Peyer's patch (tissue), 4 donors: ENCODE measurements around the gene SLC35D2. TPM values are rescaled to one million over a fixed set of nuclear protein-coding genes. Genes with fewer than 3 reads are reported as not detected.

Source experiments
- DNase-seq, 3 donors: peaks; one replicate each; pipeline ENCODE4 v3.0.0-alpha.2; 2017 to 2019
- H3K27ac ChIP-seq, 4 donors: fragments of 200-600 bp; sonication (generic); one replicate each; pipeline ENCODE4 v1.5.1; 2016 to 2019
- H3K27me3 ChIP-seq, 2 donors: fragments of 200-600 bp; sonication (generic); one replicate each; pipeline ENCODE4 v1.5.1; 2019
- H3K36me3 ChIP-seq, 3 donors: fragments of 200-600 bp; sonication (generic); one replicate each; pipeline ENCODE4 v1.5.1; 2016 to 2019
- H3K4me1 ChIP-seq, 4 donors: fragments of 200-600 bp; sonication (generic); one replicate each; pipeline ENCODE4 v1.5.1; 2016 to 2019
- H3K4me3 ChIP-seq, 4 donors: fragments of 200-600 bp; sonication (generic); 1 replicate in 3 of 4; 2 replicates in 1 of 4; pipeline ENCODE4 v1.5.1; 2016 to 2019; ENCODE audit warnings: mild to moderate bottlenecking in 1 of 4
- H3K9me3 ChIP-seq, 4 donors: fragments of 200-600 bp; sonication (generic); one replicate each; pipeline ENCODE4 v1.5.1; 2016 to 2019; ENCODE audit warnings: mild to moderate bottlenecking in 1 of 4
- POLR2A ChIP-seq, 2 donors: fragments of 450-650 bp; IDR thresholded peaks; one replicate each; pipeline ENCODE4 v1.5.1; 2017; ENCODE audit warnings: antibody characterized with exemption in 2 of 2, mild to moderate bottlenecking in 2 of 2, moderate library complexity in 2 of 2
- total RNA-seq, 4 donors: library from RNA; depleted of rRNA; stranded (reverse); fragments of >200 nt; gene quantifications; one replicate each; pipeline ENCODE4 v1.1.0, GENCODE V29; 2016
- TF ChIP-seq, protein P1 (sequence below), 6 experiments: fragments of 450-650 bp in 4 of 6; fragments of 200-600 bp in 2 of 6; sonication (generic) in 1 of 6; IDR thresholded peaks; one replicate each; pipeline ENCODE4 v1.5.1; 2017 to 2019; ENCODE audit warnings: antibody characterized with exemption in 6 of 6, mild to moderate bottlenecking in 3 of 6, moderate library complexity in 1 of 6

SLC35D2 gene
- total RNA-seq: 100 to 1,000 TPM in 1 of 4 donors, 10 to 100 TPM in 3; 38.8 to 140 (median 84.9) TPM

DNA sequence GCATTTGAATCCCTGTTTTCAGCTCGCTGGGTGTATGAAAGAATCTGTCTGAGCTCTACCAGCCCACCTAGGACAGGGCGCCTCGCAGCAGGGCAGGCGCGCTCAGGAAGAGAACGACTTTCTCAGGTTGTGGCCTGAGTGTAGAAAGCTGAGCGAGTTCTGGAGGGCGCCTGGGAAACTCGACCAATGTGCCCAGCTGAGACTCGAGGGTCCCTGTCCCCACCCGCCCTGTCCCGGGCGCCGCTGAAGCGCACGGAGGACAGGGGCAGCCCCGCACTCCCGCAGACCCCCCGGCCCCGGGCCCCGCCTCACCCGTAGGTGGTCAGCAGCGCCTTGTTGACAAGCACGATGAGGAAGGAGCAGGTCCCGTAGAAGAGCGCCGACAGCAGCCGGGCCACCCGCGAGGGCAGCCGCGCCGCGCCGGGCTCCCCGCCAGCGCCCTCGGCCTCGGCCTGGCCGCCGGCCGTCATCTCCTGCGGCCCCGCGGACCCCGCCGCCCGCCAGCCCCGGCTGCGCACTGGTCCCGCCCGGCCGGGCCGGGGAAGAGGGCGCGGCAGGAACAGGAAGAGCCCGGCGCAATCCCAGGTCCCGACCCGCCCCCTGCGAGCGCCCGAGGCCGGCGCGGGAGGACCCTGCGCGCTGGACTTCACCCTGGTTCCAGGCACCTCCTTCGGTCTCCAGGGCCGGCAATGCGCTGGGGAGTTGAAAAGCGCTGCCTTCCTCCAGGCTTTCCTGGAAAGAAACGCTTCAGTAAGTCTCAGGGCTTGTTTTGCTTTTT is at the start of gene SLC35D2:
Gene SLC35D2 (minus strand): TSS at position 547 of the 778 bp plus-strand sequence. CDS start 77 bp downstream, at position 470.
- Histone ChIP-seq H3K9me3 (no peaks in the 10 kb centered on the region), H3K4me3 (peak within 1 kb of the TSS; percentile 64 to 97 (median 84)), H3K4me1 (peaks cover 0 to 34% (median 0%) of the 10 kb centered on the region in 4 donors), H3K36me3 (no peaks in the 10 kb centered on the region), H3K27me3 (no peaks in the 10 kb centered on the region), H3K27ac (peak within 1 kb of the TSS; percentile 75 to 97 (median 92))
- TF ChIP-seq, protein P1, sequence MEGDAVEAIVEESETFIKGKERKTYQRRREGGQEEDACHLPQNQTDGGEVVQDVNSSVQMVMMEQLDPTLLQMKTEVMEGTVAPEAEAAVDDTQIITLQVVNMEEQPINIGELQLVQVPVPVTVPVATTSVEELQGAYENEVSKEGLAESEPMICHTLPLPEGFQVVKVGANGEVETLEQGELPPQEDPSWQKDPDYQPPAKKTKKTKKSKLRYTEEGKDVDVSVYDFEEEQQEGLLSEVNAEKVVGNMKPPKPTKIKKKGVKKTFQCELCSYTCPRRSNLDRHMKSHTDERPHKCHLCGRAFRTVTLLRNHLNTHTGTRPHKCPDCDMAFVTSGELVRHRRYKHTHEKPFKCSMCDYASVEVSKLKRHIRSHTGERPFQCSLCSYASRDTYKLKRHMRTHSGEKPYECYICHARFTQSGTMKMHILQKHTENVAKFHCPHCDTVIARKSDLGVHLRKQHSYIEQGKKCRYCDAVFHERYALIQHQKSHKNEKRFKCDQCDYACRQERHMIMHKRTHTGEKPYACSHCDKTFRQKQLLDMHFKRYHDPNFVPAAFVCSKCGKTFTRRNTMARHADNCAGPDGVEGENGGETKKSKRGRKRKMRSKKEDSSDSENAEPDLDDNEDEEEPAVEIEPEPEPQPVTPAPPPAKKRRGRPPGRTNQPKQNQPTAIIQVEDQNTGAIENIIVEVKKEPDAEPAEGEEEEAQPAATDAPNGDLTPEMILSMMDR (IDR thresholded peaks at IDR 0.05): no peak
- TF ChIP-seq POLR2A (IDR thresholded peaks at IDR 0.05): peak; percentile 59 to 93
- DNase-seq: peak in 2 of 3 donors; percentile 87 to 91

DNA sequence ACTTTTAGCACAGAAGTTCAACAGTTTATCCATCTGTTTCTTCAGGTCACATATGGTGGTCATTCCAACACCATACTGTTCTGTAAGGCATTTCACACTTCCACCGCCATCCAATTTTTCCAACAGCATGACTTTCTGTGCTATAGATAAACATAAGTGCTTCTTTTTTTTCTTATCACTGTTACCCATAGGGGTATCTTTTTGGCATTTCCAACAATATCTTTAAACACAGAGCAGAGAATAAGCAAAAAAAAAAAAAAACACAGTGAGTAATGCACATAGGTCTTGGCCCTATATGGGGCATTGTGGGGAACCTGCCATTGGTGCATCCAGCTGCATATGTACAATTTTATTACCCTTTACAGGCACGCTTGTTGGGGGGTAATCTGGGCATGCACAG is 46.9 kb upstream of the SLC35D2 start:
- Histone ChIP-seq H3K27me3 (no peaks in the 10 kb centered on the region), H3K9me3 (no peaks in the 10 kb centered on the region), H3K27ac (no peak overlapping the region), H3K4me1 (no peaks in the 10 kb centered on the region), H3K36me3 (no peaks in the 10 kb centered on the region), H3K4me3 (no peak overlapping the region)
- no peak for TF ChIP-seq POLR2A (IDR thresholded peaks at IDR 0.05)
- TF ChIP-seq, protein P1 (IDR thresholded peaks at IDR 0.05): no peak
- DNase-seq: no peak

DNA sequence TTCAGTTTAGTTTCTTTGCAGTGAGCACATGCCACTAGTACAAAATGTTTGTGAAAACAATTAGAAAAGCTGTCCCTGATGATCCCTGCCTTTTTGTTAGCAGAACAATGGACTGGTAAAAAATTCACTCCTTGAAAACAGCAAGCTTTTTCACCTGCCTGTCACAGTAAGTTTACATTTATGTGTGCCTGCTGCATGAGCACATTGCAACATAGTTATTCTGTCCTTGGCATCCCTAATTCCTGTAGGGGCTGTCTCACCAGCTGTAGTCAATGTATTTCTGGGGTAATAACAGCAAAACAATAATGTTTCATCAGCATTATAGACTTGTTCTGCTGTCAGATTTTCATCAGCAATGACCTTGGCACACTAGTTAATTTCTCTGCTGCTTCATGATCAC is 46.2 kb upstream of the SLC35D2 start:
- no peak overlapping the region for H3K27ac ChIP-seq

DNA sequence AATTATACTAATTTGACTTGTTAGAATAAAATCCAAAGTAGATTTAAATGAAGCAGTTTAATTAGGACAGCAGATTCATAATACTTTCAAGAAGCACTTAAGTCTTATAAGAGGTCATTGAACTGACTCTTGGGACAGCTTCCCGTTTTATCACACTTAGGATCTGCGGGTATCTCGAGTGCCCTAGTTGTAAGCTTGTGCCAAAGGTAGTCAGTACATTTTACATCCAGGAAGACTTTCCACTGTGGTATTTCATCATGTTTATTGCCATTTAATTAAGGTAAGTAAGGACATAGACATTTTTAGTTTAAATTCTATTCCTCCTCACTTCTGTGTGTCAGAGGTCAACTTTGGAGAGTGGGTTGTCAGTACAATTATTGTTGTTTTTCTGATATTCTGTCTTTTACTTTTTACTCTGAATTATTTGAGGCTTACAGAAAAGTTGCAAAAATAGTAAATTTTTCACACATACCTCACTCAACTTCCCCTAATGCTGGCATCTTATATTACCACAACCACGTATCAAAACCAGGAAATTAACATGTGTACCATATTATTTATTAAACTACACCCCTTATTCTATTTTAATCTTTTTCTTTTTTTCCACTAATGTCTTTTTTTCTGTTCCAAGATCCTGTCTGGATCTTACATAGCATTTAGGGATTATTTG is 42.1 kb upstream of the SLC35D2 start:
- Histone ChIP-seq H3K4me1 (peaks cover 0 to 8% (median 0%) of the 10 kb centered on the region in 4 donors), H3K27me3 (no peaks in the 10 kb centered on the region), H3K36me3 (no peaks in the 10 kb centered on the region), H3K27ac (peak overlapping the region in 1 of 4 donors; percentile 35), H3K9me3 (no peaks in the 10 kb centered on the region), H3K4me3 (no peak overlapping the region)
- TF ChIP-seq, protein P1 (IDR thresholded peaks at IDR 0.05): no peak
- no peak for TF ChIP-seq POLR2A (IDR thresholded peaks at IDR 0.05)
- no peak for DNase-seq

More for the DNA sequence above, 46.2 kb upstream of the SLC35D2 start:
- no peaks in the 10 kb centered on the region for H3K9me3 ChIP-seq
- no peak for DNase-seq
- H3K36me3 ChIP-seq: no peaks in the 10 kb centered on the region
- no peak for TF ChIP-seq POLR2A (IDR thresholded peaks at IDR 0.05)
- TF ChIP-seq, protein P1 (IDR thresholded peaks at IDR 0.05): no peak
- no peaks in the 10 kb centered on the region for H3K27me3 ChIP-seq
- no peak overlapping the region for H3K4me3 ChIP-seq
- no peaks in the 10 kb centered on the region for H3K4me1 ChIP-seq

DNA sequence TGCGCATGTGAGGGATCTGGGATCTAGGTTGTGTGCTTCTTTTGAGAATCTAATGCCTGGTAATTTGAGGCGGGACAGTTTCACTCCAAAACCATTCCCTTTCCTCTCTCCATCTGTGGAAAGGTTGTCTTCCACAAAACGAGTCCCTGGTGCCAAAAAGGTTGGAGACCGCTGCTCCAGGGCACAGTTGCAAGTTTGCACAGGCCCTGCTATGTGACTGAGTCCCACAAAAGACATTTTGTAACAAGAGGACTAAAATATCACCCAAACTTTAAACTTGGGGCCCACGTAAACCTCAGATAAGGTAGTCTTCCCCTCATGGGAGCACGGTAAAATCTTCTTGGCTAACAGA is 40.5 kb upstream of the SLC35D2 start:
- Histone ChIP-seq H3K4me3 (no peak overlapping the region), H3K27ac (no peak overlapping the region), H3K9me3 (no peaks in the 10 kb centered on the region), H3K36me3 (no peaks in the 10 kb centered on the region), H3K27me3 (no peaks in the 10 kb centered on the region), H3K4me1 (peaks cover 0 to 20% (median 0%) of the 10 kb centered on the region in 4 donors)
- TF ChIP-seq, protein P1 (IDR thresholded peaks at IDR 0.05): no peak
- no peak for TF ChIP-seq POLR2A (IDR thresholded peaks at IDR 0.05)
- DNase-seq: no peak
